Activated CD4-positive, alpha-beta T cell treated with anti-CD3 and anti-CD28 coated beads, Interleukin-2, amount 10 ng/mL, durations not matched to agents 7 days and 5 days (primary cell): ENCODE data around the gene ATP2B2. TPM values are rescaled to one million over a fixed set of nuclear protein-coding genes. Genes with fewer than 3 reads are reported as not detected.

ENCODE experiments used
- CTCF ChIA-PET: fragments of 350-600 bp; sonication (Branson Sonifier 250); formaldehyde crosslinking; loops from one replicate; lab custom pipeline; 2021; ENCODE audit warnings: antibody characterized with exemption; lab: Charles Lee
- POLR2A ChIA-PET: fragments of 350-600 bp; sonication (Branson Sonifier 250); formaldehyde crosslinking; loops from one replicate; lab custom pipeline; 2021; ENCODE audit warnings: antibody characterized with exemption; lab: Charles Lee
- DNase-seq: peaks from one replicate; pipeline ENCODE4 v3.0.0-alpha.2; 2020
- H3K27ac Mint-ChIP-seq: one replicate; pipeline ENCODE4 v1.8.0; 2021; ENCODE audit warnings: mild to moderate bottlenecking, moderate library complexity, mixed read lengths
- H3K27me3 Mint-ChIP-seq: one replicate; pipeline ENCODE4 v1.8.0; 2021; ENCODE audit warnings: mixed read lengths
- H3K36me3 Mint-ChIP-seq: one replicate; pipeline ENCODE4 v1.8.0; 2021; ENCODE audit warnings: low read depth, mixed read lengths
- H3K4me1 Mint-ChIP-seq: one replicate; pipeline ENCODE4 v1.8.0; 2021; ENCODE audit warnings: mixed read lengths
- H3K4me3 Mint-ChIP-seq: one replicate; pipeline ENCODE4 v1.8.0; 2021; ENCODE audit warnings: mild to moderate bottlenecking, moderate library complexity, mixed read lengths
- H3K9me3 Mint-ChIP-seq: one replicate; pipeline ENCODE4 v1.8.0; 2021; ENCODE audit warnings: mixed read lengths
- total RNA-seq, 2 experiments: library from RNA; stranded (reverse); gene quantifications; one replicate each; pipeline ENCODE4 v1.2.3, GENCODE V29; 2021

The ATP2B2 gene
- total RNA-seq, 2 experiments from 2014 or later = not detected

DNA sequence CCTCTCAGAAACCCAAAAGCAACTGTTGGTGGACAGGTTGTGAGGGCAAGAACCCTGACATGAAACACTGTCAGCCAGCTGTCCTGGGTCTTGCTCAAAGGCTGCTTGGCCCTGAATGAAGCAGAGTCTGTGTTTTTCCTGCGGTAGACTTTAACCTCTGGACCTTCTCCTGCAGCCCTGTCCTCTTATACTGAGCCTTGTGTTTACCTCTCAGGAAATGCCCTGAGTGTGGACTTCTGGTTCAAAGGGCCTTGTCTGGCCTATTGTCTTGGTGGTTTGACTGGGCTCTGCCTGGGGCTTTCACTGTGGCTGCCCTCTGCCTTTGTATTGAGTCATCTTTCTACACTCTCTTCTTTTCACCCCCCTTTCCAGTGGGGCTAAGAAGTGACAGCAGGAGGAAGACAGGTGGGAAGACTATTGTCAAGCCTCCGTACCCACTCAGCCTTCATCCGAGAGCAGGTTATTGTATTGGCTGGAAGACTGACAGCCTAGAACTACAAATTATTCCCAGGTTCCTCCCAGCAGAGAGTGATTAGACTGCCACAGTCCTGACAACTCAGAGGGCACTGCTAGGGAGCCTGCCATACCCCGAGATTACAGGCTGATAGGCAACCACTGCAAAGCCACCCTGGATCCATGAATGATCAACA lies 187.9 kb downstream of the ATP2B2 start:
- peak overlapping the region; percentile 13 for H3K27ac Mint-ChIP-seq
- CTCF ChIA-PET = no interaction called here
- H3K27me3 Mint-ChIP-seq = no peaks in the 10 kb centered on the region
- H3K4me1 Mint-ChIP-seq = peaks cover 27% of the 10 kb centered on the region
- no peak overlapping the region for H3K4me3 Mint-ChIP-seq
- no peak for DNase-seq
- peaks cover 21% of the 10 kb centered on the region for H3K36me3 Mint-ChIP-seq
- POLR2A ChIA-PET = no interaction called here
- H3K9me3 Mint-ChIP-seq = no peaks in the 10 kb centered on the region

DNA sequence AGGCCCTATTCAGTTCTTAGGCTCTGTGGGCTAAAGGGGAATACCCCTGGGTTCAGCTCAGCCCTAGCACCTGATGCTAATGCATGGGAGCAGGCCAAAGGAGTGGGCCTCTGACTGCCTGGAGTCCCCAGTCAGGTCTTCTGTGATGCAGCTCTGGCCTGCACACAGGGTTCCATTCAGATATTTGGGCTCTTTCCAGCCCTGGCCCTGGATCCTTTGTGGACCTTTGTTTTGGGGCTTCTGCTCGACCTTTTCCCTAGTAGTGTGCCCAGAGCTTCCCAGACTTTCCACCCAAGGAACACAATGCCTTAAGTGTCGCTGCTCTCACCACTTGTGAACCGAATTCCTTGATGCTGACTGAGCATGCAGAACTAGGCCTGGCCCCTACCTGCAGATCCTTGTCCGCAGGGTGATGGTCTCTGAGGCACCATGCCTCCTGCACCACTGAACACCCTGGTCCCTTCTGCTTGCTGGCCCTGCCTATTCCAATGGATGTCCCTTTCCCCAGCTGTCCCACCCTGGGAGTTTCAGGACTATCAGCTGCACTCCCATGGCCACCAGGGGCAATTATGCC lies 189.5 kb downstream of the ATP2B2 start:
- H3K27ac Mint-ChIP-seq = no peak overlapping the region
- H3K9me3 Mint-ChIP-seq = no peaks in the 10 kb centered on the region
- H3K4me1 Mint-ChIP-seq = peaks cover 18% of the 10 kb centered on the region
- no peak overlapping the region for H3K4me3 Mint-ChIP-seq
- no peak for DNase-seq
- no peaks in the 10 kb centered on the region for H3K27me3 Mint-ChIP-seq
- CTCF ChIA-PET = interaction anchor here (0.6 to 2.0 kb wide), 3 partner anchors 29 to 383 kb away, joined by 4 to 6 read pairs (median 5); no protein-coding TSS in a partner anchor
- H3K36me3 Mint-ChIP-seq = peaks cover 27% of the 10 kb centered on the region
- POLR2A ChIA-PET = interaction anchor here (0.6 kb wide), 1 partner anchor 10 kb away, joined by 3 read pairs; no protein-coding TSS in a partner anchor

DNA sequence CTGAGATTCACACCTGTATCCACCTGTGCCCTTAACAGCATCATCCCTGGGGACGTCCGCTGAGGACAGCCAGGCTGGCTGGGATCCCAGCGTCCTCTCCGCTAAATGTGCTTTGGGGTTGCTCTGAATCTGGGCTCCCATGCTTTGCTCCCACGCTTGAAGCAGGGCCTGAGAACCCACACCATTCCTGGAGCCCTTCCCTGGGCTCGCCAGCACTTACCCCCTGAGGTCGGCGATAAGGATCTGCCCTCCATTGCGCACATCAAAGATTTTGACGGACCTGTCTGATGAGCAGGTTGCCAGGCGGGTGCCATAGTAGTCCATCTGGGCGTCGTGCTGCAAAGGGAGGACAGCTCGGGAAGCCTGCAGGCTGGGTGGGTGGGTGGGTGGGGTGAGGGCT lies 190.3 kb downstream of the ATP2B2 start:
- no peak overlapping the region for H3K27ac Mint-ChIP-seq
- no peak for DNase-seq
- H3K4me1 Mint-ChIP-seq = peaks cover 18% of the 10 kb centered on the region
- ChIA-PET POLR2A (no interaction called here), CTCF (interaction anchor here (0.9 to 2.0 kb wide), 2 partner anchors 28 to 383 kb away, joined by 4 to 6 read pairs; no protein-coding TSS in a partner anchor)
- no peaks in the 10 kb centered on the region for H3K27me3 Mint-ChIP-seq
- no peak overlapping the region for H3K4me3 Mint-ChIP-seq
- no peaks in the 10 kb centered on the region for H3K9me3 Mint-ChIP-seq
- peaks cover 35% of the 10 kb centered on the region for H3K36me3 Mint-ChIP-seq

DNA sequence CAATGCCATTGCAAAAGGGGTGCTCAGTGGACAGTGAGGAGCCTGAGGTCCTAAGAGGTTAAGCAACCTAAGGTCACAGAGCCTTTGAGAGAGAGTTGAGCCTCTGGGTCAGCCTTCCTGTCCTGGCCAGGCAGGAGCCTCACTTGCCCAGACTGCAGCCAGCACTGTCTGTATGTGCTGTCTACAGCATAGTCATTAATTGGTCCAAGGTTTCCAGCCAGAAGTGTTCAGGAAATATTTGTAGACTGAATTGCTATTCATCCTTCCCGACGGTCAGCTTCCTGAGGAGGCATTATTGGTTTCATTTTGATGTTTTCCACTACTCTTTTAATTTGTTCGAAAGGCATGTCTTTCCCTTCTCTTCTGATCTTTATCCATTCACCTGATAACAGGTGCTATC lies 192.5 kb downstream of the ATP2B2 start:
- Mint-ChIP-seq H3K4me1 (peaks cover 1% of the 10 kb centered on the region), H3K9me3 (no peaks in the 10 kb centered on the region), H3K4me3 (no peak overlapping the region), H3K27me3 (no peaks in the 10 kb centered on the region), H3K27ac (no peak overlapping the region), H3K36me3 (peaks cover 46% of the 10 kb centered on the region)
- ChIA-PET CTCF (no interaction called here), POLR2A (no interaction called here)
- no peak for DNase-seq

DNA sequence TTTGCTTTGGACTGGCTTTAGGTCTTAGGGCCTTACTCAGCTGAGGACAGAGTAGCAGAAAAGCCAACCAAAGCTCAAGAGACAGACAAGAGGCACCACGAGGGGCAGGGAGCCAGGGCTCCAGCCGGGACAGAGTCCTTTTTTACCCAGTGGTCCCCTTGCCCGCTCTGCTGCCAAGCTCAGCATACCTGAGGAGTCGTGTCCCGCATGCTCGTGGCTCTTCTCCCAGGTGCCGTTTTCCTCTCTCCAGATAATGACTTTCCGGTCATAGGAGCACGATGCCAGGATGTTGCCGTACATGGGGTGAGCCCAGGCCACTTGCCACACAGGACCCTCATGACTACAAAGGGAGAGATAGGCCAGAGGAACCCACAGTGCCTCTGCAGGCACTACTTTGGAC lies 193.0 kb downstream of the ATP2B2 start:
- Mint-ChIP-seq H3K4me1 (peaks cover 1% of the 10 kb centered on the region), H3K36me3 (peaks cover 47% of the 10 kb centered on the region), H3K9me3 (no peaks in the 10 kb centered on the region), H3K27ac (no peak overlapping the region), H3K4me3 (no peak overlapping the region), H3K27me3 (no peaks in the 10 kb centered on the region)
- POLR2A ChIA-PET = no interaction called here
- no peak for DNase-seq
- CTCF ChIA-PET = no interaction called here

DNA sequence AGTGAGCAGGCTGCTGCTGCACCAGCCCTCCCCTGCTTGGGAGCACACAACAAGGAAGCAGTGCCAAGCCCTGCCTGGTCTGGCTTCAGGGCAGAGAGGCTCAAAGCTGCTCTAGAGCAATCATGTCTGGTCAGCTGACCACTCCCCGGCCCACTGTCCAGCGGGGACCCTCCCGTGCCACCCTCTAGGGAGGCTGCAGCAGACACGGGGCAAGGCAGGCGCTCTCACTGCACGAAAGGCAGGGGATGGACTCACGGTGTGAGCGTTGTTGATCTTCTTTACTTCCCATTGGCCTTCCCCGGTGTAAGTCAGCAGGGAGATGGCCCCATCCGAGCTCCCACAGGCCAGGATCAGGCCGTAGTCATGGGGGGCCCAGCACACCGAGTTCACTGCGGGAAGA lies 193.7 kb downstream of the ATP2B2 start:
- H3K36me3 Mint-ChIP-seq = peaks cover 50% of the 10 kb centered on the region
- H3K4me3 Mint-ChIP-seq = no peak overlapping the region
- CTCF ChIA-PET = no interaction called here
- H3K4me1 Mint-ChIP-seq = peaks cover 1% of the 10 kb centered on the region
- POLR2A ChIA-PET = interaction anchor here (0.7 kb wide), 1 partner anchor 170 kb away, joined by 3 read pairs; the partner anchor contains the start of gene VHL
- no peaks in the 10 kb centered on the region for H3K9me3 Mint-ChIP-seq
- no peaks in the 10 kb centered on the region for H3K27me3 Mint-ChIP-seq
- H3K27ac Mint-ChIP-seq = no peak overlapping the region
- no peak for DNase-seq

DNA sequence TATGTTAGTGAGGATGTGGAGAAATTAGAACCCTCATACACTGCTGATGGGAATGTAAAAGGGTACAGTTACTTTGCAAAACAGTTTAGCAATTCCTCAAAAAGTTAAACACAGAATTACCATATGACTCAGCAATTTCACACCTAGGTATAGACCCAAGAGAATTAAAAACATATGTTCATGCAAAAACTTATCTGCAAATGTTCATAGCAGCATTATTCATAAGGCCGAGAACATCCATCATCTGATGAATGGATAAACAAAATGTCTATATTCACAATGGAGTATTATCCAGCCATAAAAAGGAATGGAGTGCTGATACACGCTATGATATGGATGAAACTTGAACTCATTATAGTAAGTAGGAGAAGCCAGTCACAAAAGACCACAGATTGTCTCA lies 194.8 kb downstream of the ATP2B2 start:
- CTCF ChIA-PET = interaction anchor here (0.8 kb wide), 1 partner anchor 378 kb away, joined by 3 read pairs; no protein-coding TSS in a partner anchor
- peaks cover 56% of the 10 kb centered on the region for H3K36me3 Mint-ChIP-seq

DNA sequence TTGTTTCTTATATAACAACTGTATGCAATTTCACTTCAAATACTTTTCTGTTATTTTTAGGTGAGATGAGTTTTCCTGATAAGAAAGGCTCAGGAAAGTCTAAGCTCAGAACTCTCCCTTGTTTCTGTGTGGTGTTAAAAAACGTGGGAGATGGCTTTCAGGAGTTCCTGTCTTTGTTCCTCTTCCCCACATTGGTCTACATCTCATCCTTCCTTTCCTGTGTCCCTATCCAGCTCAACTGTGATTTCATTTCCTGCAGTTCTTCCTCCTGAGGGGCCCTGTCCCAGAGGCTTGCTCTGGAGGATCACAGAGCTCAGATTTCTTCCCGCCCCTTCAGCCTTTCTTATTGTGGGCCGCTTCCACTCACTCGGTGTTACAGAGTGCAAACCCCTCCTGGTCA lies 195.7 kb downstream of the ATP2B2 start:
- DNase-seq = no peak
- CTCF ChIA-PET = interaction anchor here (0.8 kb wide), 1 partner anchor 21 kb away, joined by 3 read pairs; no protein-coding TSS in a partner anchor
- Mint-ChIP-seq H3K27ac (peak overlapping the region; percentile 4), H3K4me3 (no peak overlapping the region), H3K36me3 (peaks cover 52% of the 10 kb centered on the region), H3K4me1 (peaks cover 1% of the 10 kb centered on the region), H3K9me3 (no peaks in the 10 kb centered on the region), H3K27me3 (no peaks in the 10 kb centered on the region)
- POLR2A ChIA-PET = no interaction called here

More for the DNA sequence above, 194.8 kb downstream of the ATP2B2 start:
- POLR2A ChIA-PET = no interaction called here
- H3K4me3 Mint-ChIP-seq = no peak overlapping the region
- no peaks in the 10 kb centered on the region for H3K9me3 Mint-ChIP-seq
- no peaks in the 10 kb centered on the region for H3K27me3 Mint-ChIP-seq
- DNase-seq = no peak
- no peak overlapping the region for H3K27ac Mint-ChIP-seq
- peaks cover 1% of the 10 kb centered on the region for H3K4me1 Mint-ChIP-seq

DNA sequence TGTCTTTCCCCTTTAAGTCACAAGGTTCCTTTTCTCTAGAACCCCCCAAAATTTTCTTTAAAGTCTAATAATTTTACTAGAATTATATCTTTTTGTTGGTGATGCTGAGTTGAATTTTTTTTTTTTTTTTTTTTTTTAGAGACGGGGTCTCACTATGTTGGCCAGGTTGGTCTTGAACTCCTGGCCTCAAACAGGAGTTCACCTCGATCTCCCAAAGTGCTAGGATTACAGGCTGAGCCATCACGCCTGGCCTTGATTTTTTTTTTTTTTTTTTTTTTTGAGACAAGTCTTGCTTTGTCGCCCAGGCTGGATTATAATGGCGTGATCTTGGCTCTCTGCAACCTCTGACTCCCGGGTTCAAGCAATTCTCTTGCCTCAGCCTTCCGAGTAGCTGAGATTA lies 196.7 kb downstream of the ATP2B2 start:
- no peak overlapping the region for H3K4me3 Mint-ChIP-seq
- H3K27ac Mint-ChIP-seq = no peak overlapping the region
- ChIA-PET POLR2A (no interaction called here), CTCF (no interaction called here)
- H3K27me3 Mint-ChIP-seq = no peaks in the 10 kb centered on the region
- H3K4me1 Mint-ChIP-seq = peaks cover 1% of the 10 kb centered on the region
- DNase-seq = no peak
- peaks cover 51% of the 10 kb centered on the region for H3K36me3 Mint-ChIP-seq
- no peaks in the 10 kb centered on the region for H3K9me3 Mint-ChIP-seq

DNA sequence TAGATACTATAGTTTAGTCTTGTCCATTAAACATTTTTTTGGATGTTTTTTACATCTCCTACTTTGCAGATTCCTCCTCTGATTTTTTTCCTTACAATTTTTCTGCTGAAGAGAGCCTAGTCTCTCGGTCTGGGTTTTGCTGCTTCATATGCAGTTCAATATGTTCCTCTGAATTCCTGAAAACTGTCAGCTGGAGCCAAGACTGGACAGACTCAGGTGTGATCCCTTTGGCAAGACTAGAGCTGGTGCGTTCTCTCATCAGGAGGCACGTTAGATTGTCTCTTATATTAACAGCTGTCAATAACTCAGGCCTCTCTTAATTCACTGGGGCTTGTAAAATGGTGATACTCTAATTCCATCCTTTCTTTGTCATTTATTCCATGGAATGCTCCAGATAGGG lies 199.2 kb downstream of the ATP2B2 start:
- DNase-seq = no peak
- Mint-ChIP-seq H3K27me3 (no peaks in the 10 kb centered on the region), H3K4me1 (peaks cover 1% of the 10 kb centered on the region), H3K9me3 (no peaks in the 10 kb centered on the region), H3K36me3 (peaks cover 59% of the 10 kb centered on the region), H3K27ac (no peak overlapping the region), H3K4me3 (no peak overlapping the region)
- ChIA-PET POLR2A (no interaction called here), CTCF (interaction anchor here (0.6 to 1.5 kb wide), 4 partner anchors 14 to 830 kb away, joined by 3 to 5 read pairs (median 3); partner anchors contain the start of genes CRELD1 and GHRL)

DNA sequence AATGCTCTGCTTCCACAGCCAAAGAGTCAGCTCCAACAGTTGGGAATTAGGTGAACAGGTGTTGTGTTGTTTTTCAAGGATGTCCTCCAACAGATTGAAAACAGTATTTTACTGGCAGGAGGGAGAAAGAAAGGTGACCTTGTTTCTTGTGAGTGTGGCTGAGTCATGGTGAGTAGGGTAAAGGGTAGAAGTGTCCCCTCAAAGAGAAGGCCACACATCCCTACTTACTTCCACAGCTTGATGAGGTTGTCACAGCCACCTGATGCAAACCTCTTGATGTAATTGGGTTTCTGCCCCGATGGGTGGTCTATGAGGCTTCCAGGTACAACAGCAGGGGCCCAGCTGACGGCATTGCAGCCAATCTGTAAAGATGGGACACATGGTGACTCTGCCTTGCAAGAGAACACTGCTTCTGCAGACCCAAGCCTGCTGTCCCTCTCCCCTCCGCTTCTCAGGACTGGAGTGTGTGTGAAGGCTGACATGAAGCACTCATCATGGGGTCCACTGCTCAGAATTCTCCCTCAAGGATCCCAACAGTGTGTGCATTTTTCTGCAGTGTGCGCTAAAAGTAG lies 200.0 kb downstream of the ATP2B2 start:
- peaks cover 58% of the 10 kb centered on the region for H3K36me3 Mint-ChIP-seq
- H3K4me1 Mint-ChIP-seq = no peaks in the 10 kb centered on the region
- no peak overlapping the region for H3K4me3 Mint-ChIP-seq
- no peaks in the 10 kb centered on the region for H3K27me3 Mint-ChIP-seq
- ChIA-PET POLR2A (interaction anchor here (0.6 kb wide), 1 partner anchor 10 kb away, joined by 3 read pairs; no protein-coding TSS in a partner anchor), CTCF (interaction anchor here (0.6 to 1.5 kb wide), 5 partner anchors 11 to 485 kb away, joined by 3 to 6 read pairs (median 3); partner anchors contain the start of genes CRELD1 and GHRL)
- DNase-seq = no peak
- H3K9me3 Mint-ChIP-seq = no peaks in the 10 kb centered on the region
- no peak overlapping the region for H3K27ac Mint-ChIP-seq

DNA sequence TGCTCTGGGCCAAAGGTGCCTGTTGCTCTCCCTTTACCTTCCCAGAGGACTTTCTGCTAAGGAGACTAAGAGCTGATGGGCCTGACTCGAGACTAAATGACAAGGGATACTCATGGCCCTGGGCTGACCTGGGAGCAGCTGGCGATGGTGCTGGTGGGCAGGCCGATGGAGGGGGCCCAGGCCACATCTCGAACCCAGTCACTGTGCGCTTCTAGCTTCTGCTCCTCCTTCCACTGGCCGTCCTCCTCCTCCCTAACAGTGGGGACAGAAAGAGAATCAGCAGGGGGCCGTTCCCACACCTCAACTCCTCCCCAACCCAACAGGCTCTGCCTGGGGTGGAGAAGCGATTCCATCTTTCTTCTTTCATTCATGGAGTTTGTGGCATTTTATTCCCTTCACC lies 200.5 kb downstream of the ATP2B2 start:
- Mint-ChIP-seq H3K4me1 (peaks cover under 1% of the 10 kb centered on the region), H3K36me3 (peaks cover 54% of the 10 kb centered on the region), H3K27ac (no peak overlapping the region), H3K9me3 (no peaks in the 10 kb centered on the region), H3K27me3 (no peaks in the 10 kb centered on the region), H3K4me3 (no peak overlapping the region)
- DNase-seq = no peak
- ChIA-PET CTCF (interaction anchor here (0.6 to 1.1 kb wide), 3 partner anchors 12 to 485 kb away, joined by 3 to 6 read pairs (median 3); no protein-coding TSS in a partner anchor), POLR2A (no interaction called here)

DNA sequence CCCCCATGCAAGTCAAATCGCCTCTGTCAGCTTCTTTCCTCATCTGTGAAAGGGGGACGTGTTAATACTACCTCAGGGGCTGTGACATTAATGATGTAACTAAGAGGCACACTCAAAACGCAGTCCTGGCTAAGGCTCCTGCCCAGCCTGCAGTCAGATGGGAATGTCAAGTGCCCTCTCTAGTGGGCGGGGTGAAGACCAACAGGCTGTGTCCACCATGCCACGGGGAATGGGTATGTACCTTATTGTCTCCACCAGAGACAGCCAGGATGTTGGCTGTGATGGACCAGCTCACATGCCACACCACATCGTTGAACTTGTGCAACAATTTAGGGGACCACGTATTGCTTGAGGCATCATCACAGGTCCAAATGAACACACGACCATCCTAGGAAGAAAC lies 201.6 kb downstream of the ATP2B2 start:
- ChIA-PET POLR2A (no interaction called here), CTCF (interaction anchor here (0.6 kb wide), 1 partner anchor 21 kb away, joined by 3 read pairs; no protein-coding TSS in a partner anchor)
- no peak overlapping the region for H3K27ac Mint-ChIP-seq
- H3K4me1 Mint-ChIP-seq = peaks cover 12% of the 10 kb centered on the region
- H3K4me3 Mint-ChIP-seq = no peak overlapping the region
- no peaks in the 10 kb centered on the region for H3K9me3 Mint-ChIP-seq
- H3K27me3 Mint-ChIP-seq = no peaks in the 10 kb centered on the region
- H3K36me3 Mint-ChIP-seq = peaks cover 56% of the 10 kb centered on the region
- no peak for DNase-seq
